Loucy (cell line): ENCODE data around the gene ABCA1.
"Not testable (repeated sequence)": the region's sequence is repeated elsewhere in the genome, so short reads cannot be mapped to it uniquely, and the experiment has no call there.

Experiments
- H2AFZ ChIP-seq: fragments of 200-600 bp; sonication (generic); 2 replicates; pipeline ENCODE4 v1.6.0; 2016; ENCODE audit warnings: antibody characterized with exemption, mild to moderate bottlenecking, low read length, moderate library complexity
- H3F3A ChIP-seq: fragments of 200-600 bp; 2 replicates; pipeline ENCODE4 v1.6.0; 2016; ENCODE audit warnings: antibody characterized with exemption, low read depth, mild to moderate bottlenecking
- H3K27me3 ChIP-seq: fragments of 200-600 bp; sonication (generic); 2 replicates; pipeline ENCODE4 v1.6.1; 2014; ENCODE audit warnings: low read length, mild to moderate bottlenecking; ENCODE audit not compliant: insufficient read depth, poor library complexity, severe bottlenecking
- H3K36me3 ChIP-seq: fragments of 200-600 bp; sonication (generic); 2 replicates; pipeline ENCODE4 v1.6.1; 2016; ENCODE audit warnings: low read length; ENCODE audit not compliant: insufficient read depth
- H3K4me1 ChIP-seq: fragments of 200-600 bp; sonication (generic); 2 replicates; pipeline ENCODE4 v1.5.1; 2014; ENCODE audit warnings: low read length, mild to moderate bottlenecking; ENCODE audit not compliant: insufficient read depth, poor library complexity, severe bottlenecking
- H3K4me2 ChIP-seq: fragments of 200-600 bp; sonication (generic); 2 replicates; pipeline ENCODE4 v1.6.0; 2014; ENCODE audit warnings: antibody characterized with exemption, low read length, low read depth, mild to moderate bottlenecking; ENCODE audit not compliant: poor library complexity, severe bottlenecking
- H3K4me3 ChIP-seq: fragments of 200-600 bp; sonication (generic); 2 replicates; pipeline ENCODE4 v1.5.1; 2014; ENCODE audit warnings: low read length, mild to moderate bottlenecking, mixed read lengths; ENCODE audit not compliant: poor library complexity, severe bottlenecking
- H3K79me2 ChIP-seq: fragments of 200-600 bp; sonication (generic); 2 replicates; pipeline ENCODE4 v1.6.1; 2014; ENCODE audit warnings: low read length; ENCODE audit not compliant: insufficient read depth
- H3K9ac ChIP-seq: fragments of 200-600 bp; sonication (generic); 2 replicates; pipeline ENCODE4 v1.6.0; 2014; ENCODE audit warnings: mild to moderate bottlenecking, low read depth, low read length, moderate library complexity; ENCODE audit not compliant: poor library complexity, severe bottlenecking
- H3K9me2 ChIP-seq: fragments of 200-600 bp; sonication (generic); replicated peaks from 2 replicates; pipeline ENCODE4 v1.6.1; 2016; ENCODE audit warnings: low read depth, low read length, mixed read lengths
- H3K9me3 ChIP-seq: fragments of 200-600 bp; sonication (generic); 2 replicates; pipeline ENCODE4 v1.6.1; 2014; ENCODE audit warnings: mild to moderate bottlenecking, antibody characterized with exemption, low read length, low read depth; ENCODE audit not compliant: insufficient read depth
- H4K20me1 ChIP-seq: fragments of 200-600 bp; sonication (generic); 2 replicates; pipeline ENCODE4 v1.6.0; 2014; ENCODE audit warnings: antibody characterized with exemption, low read length, mild to moderate bottlenecking; ENCODE audit not compliant: insufficient read depth, poor library complexity, severe bottlenecking
- CTCF ChIP-seq: fragments of 200-600 bp; sonication (generic); conservative IDR thresholded peaks from 2 replicates; pipeline ENCODE4 v1.5.1; 2014; ENCODE audit warnings: mild to moderate bottlenecking, antibody characterized with exemption, low read length
- EZH2phosphoT487 ChIP-seq: fragments of 200-600 bp; IDR thresholded peaks from 2 replicates; pipeline ENCODE4 v1.6.1; 2018; ENCODE audit warnings: antibody characterized with exemption, mild to moderate bottlenecking, moderate library complexity, borderline replicate concordance

ABCA1 gene

GRCh38 chr9:104927912-104928740 lies at the start of gene ABCA1:
ABCA1 (minus strand) TSS chr9:104928155; CDS start chr9:104903679, 24,476 bp downstream.
- Histone ChIP-seq H4K20me1 (no peaks in the 10 kb centered on the region), H3F3A (no peaks in the 10 kb centered on the region), H3K36me3 (no peaks in the 10 kb centered on the region), H3K27me3 (no peaks in the 10 kb centered on the region), H3K9me3 (no peaks in the 10 kb centered on the region), H3K79me2 (no peaks in the 10 kb centered on the region), H3K4me2 (peak within 1 kb of the TSS; percentile 98), H3K9ac (peak within 1 kb of the TSS; percentile 63), H3K4me3 (peak within 1 kb of the TSS; percentile 75), H2AFZ (peak within 1 kb of the TSS; percentile 85), H3K4me1 (peaks cover 15% of the 10 kb centered on the region), H3K9me2 (no peaks in the 10 kb centered on the region)
- no peak for TF ChIP-seq EZH2phosphoT487
- no peak for TF ChIP-seq CTCF

GRCh38 chr9:104977580-104977979 lies 49.6 kb upstream of the ABCA1 start:
- no peaks in the 10 kb centered on the region for H3K9me2 ChIP-seq
- H3K4me1 ChIP-seq = peaks cover 9% of the 10 kb centered on the region
- no peak overlapping the region for H2AFZ ChIP-seq
- no peaks in the 10 kb centered on the region for H3K36me3 ChIP-seq
- H3F3A ChIP-seq = no peaks in the 10 kb centered on the region
- H4K20me1 ChIP-seq = no peaks in the 10 kb centered on the region
- no peak overlapping the region for H3K9ac ChIP-seq
- no peak overlapping the region for H3K4me3 ChIP-seq
- H3K79me2 ChIP-seq = no peaks in the 10 kb centered on the region
- no peaks in the 10 kb centered on the region for H3K27me3 ChIP-seq
- H3K9me3 ChIP-seq = no peaks in the 10 kb centered on the region
- no peak overlapping the region for H3K4me2 ChIP-seq
- no peak for TF ChIP-seq CTCF
- no peak for TF ChIP-seq EZH2phosphoT487

GRCh38 chr9:104977168-104977567 lies 49.2 kb upstream of the ABCA1 start:
- Histone ChIP-seq H3K27me3 (no peaks in the 10 kb centered on the region), H3K4me3 (no peak overlapping the region), H3K9me3 (no peaks in the 10 kb centered on the region), H3K4me1 (peaks cover 5% of the 10 kb centered on the region), H3K9me2 (no peaks in the 10 kb centered on the region), H2AFZ (no peak overlapping the region), H3K9ac (no peak overlapping the region), H3K4me2 (no peak overlapping the region), H3K79me2 (no peaks in the 10 kb centered on the region), H3K36me3 (no peaks in the 10 kb centered on the region), H4K20me1 (no peaks in the 10 kb centered on the region), H3F3A (no peaks in the 10 kb centered on the region)
- TF ChIP-seq EZH2phosphoT487 (no peak), CTCF (no peak)

- H3K9me2 ChIP-seq, H4K20me1 ChIP-seq, H2AFZ ChIP-seq, H3K9me3 ChIP-seq, H3K27me3 ChIP-seq, H3K4me3 ChIP-seq, H3K79me2 ChIP-seq, H3K4me2 ChIP-seq, H3K4me1 ChIP-seq, H3K36me3 ChIP-seq, H3F3A ChIP-seq, H3K9ac ChIP-seq: not testable (repeated sequence)
Measured at GRCh38 chr9:104975966-104976595, 48.1 kb upstream of the ABCA1 start.
